NCI-H2029 (cell line): Measurements from ENCODE around the gene SORCS2.

Source experiments
- DNase-seq: peaks from one replicate; lab custom pipeline; 2025; lab: John Stamatoyannopoulos, UW

The SORCS2 gene

DNA sequence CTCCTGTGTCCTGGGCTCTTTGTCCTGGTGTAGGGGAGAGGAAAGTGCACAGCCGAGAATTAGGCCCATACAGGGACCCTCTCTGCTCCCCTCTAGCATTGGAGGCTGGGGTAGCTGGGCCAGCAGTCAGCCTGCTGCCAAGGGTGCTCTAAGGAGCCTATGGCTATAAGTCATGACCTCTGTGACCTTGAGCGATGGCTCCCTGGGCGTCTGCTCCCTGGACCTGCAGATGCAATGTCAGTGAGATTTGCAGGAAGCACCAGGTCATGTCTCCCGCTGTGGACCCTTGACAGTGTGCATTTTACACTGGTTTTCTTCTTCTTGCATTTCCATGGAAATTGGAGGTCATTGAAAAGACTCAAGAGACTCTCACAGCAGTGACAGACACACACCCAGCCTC, 476.5 kb downstream of the SORCS2 start:
- no peak for DNase-seq

DNA sequence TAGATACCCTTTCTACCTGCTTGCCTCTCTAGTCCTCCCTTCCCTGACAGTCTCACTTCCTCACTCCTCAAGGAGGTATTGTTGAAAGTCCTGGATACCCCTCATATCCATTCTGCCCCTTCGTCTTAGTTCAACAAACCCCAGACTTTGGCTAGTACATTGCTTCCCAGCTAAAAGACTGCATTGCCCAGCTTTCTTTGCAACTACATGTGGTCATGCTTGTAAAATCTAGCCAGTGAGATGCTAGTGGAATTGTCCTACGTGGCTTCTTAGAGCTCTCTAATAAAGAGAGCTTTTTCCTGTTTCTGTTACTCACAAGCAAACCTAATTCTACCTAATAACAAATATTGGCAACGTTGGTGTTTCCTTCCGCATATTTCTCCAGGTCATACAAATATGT, 480.3 kb downstream of the SORCS2 start:
- no peak for DNase-seq

DNA sequence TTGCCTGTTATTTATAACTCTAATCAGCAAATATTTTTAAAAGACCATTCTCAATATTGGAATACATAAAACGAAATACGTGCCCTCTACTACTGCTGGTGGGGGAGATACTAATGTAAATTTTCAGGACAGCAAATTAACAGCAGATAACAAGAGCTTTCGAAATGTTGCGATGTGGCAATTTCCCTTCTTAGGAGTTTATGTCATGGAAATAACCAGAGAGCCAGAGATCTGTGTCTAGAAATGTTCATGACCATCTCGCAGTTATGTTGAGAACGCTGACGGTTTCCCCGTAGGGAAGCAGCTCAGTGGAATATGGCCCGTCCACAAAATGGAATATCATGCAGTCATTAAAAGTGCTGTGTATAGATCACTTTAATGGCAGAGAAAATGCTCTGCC, 480.8 kb downstream of the SORCS2 start:
- DNase-seq, result no peak

DNA sequence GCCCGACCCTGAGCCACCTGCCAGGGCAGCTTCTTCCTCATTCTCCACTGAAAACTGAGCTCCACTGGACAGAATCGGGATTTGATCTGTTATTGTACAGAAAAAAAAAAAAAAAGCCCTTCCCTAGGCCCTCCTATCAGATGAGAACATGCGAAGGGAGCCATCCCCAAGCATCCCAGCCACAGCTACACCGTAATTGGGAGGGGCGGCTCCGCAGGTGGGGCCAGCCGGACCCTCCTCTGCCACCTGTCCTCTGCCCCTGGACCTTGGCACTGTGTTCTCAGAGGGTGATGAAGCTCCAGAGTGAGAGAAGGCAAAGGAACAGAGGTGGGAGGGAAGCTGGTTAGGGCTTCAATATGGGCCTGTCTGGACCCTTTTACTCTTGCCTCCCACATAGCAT, 482.4 kb downstream of the SORCS2 start:
- no peak for DNase-seq

- DNase-seq, result no peak
Observed at GRCh38 chr4:7675136-7675535, 482.8 kb downstream of the SORCS2 start.

GRCh38 chr4:7675612-7676320, 483.4 kb downstream of the SORCS2 start:
- no peak for DNase-seq

GRCh38 chr4:7676398-7676922, 484.1 kb downstream of the SORCS2 start:
- DNase-seq, result no peak

- no peak for DNase-seq
Observed at GRCh38 chr4:7677086-7677485, 484.7 kb downstream of the SORCS2 start.

GRCh38 chr4:7677799-7678301, 485.5 kb downstream of the SORCS2 start:
- no peak for DNase-seq

- DNase-seq, result no peak
Observed at GRCh38 chr4:7678318-7678852, 486.0 kb downstream of the SORCS2 start.

- peak; percentile 28 for DNase-seq
Observed at GRCh38 chr4:7679406-7680040, 487.2 kb downstream of the SORCS2 start.

DNA sequence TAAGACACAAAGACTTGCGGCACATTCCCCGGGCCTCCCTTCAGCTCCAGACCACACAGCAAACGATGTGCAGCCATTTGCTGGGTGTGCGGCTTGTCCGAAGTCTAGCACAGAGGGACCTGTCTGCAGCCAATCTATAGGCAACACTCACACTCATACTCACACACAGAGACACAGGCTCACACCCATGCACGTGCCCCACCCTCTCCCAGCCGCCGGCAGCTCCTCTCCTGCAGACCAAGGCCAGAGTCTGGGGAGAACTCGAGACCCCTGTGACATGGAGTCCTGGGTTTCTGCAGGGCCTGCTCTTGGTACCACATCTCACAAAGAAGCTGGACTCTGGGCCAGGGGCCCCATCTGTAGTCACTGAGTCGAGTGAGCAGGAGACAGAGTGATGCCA, 487.8 kb downstream of the SORCS2 start:
- DNase-seq, result no peak

DNA sequence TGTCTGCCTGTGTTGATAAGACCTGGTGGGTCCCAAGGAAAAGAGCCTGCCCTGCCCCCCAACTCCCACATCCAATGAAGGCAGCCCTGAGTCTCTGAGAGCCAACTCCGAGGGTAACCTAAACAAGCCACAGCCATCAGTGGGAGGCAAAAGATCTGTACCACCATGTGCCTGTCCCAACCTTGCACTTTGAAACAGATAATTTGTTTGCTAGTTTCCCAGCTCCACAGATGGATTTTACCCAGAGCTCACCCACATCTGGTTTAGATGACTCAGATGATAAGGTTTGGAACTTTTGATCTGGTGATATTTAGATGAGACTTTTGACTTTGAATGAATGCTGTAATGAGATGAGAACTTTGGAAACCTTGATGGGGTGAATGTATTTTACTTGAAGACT, 488.4 kb downstream of the SORCS2 start:
- DNase-seq, result no peak

DNA sequence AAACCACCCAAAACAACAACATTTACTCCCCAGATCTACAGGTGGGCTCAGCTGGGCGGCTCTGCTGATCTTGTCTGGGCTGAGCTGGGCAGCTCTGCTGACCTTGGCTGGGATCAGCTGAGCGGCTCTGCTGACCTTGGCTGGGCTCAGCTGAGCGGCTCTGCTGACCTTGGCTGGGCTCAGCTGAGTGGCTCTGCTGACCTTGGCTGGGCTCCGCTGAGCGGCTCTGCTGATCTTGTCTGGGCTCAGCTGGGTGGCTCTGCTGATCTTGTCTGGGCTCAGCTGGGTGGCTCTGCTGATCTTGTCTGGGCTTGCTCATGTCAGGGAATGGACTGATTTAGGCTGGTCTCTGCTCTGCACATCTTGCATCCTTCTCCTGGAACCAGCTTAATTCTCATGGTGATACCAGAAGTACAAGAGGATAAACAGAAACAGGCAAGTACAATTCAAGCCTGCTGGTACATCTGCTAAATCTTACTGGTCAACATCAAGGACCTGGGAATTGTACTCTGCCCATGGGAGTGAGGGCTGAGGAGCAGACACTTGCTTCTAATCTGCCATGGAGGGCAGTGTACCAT, 490.9 kb downstream of the SORCS2 start:
- no peak for DNase-seq

DNA sequence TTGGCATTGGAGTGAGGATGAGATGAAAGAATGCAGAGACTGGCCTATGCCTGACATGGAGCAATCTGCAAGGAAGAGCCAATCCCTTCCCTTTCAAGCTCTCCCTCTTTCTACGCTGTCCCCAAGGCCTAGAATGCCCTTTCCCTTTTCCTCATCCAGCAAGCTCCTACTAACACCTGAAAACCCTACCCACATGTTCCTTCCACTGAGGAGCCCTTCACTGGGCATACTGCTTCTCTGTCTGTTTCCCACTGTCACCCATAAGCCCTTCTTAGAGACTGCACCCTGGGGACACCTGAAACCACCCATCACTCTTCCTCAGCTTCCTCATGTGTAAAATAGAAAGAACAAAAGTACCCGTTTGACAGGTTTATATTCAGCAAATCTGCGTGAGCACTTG, 492.0 kb downstream of the SORCS2 start:
- DNase-seq, result no peak

DNA sequence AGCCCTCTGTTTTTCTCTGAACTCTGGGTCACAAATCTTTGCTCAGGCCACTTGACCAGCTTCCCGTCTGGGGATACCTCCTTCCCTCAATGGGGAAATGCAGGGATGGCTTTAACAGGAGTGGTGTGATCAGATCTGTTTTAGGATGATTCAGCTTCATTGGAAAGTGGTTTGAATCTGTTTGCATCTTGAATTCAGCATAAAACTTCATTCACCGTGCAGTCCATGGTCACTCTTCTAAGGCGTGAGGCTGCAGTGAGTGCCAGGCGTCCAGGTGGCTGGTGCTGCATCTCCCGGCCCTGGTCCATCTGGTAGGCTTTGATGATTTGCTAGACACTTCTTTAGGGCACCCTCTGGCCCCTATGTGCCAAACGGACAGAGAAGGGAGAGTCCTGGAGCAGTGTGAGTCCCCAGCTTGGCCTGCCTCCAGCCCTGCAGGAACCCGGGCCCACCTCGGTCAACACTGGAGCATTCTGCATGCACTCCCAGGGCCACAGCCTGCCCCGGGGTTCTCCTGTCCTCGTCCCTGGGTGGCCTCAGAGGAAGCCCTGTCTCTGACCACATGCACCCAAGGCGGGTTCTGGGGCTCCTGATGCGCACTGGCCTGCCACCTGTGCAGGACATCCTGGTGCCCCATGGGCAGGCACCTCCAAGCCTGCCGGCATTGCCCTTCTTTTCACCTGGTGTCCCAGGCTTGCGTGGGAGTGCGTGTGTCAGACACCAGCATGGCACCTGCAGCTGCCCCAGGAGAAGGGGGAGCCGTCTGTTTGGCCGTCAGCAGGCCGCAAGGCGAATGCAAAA, 493.9 kb downstream of the SORCS2 start:
- DNase-seq, result no peak

- no peak for DNase-seq
Observed at GRCh38 chr4:7687006-7687405, 494.7 kb downstream of the SORCS2 start.

DNA sequence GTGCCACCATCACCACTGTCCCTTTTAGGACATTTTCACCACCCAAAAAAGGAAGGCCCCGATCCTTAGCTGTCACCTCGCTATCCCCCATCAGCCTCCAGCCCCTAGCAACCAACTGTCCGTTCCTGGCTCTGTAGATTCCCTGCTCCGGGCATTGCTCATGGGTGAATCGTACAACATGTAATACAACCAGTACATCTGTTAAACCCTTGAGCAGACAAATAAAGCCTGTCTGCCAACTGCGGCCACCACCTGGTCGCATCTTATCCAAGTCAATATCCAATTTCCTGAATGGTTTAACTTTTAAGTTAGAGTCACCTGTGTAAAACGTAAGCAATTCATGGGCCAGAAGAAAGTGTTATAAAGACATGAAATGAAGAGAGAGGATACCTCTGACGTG, 495.5 kb downstream of the SORCS2 start:
- DNase-seq, result no peak

DNA sequence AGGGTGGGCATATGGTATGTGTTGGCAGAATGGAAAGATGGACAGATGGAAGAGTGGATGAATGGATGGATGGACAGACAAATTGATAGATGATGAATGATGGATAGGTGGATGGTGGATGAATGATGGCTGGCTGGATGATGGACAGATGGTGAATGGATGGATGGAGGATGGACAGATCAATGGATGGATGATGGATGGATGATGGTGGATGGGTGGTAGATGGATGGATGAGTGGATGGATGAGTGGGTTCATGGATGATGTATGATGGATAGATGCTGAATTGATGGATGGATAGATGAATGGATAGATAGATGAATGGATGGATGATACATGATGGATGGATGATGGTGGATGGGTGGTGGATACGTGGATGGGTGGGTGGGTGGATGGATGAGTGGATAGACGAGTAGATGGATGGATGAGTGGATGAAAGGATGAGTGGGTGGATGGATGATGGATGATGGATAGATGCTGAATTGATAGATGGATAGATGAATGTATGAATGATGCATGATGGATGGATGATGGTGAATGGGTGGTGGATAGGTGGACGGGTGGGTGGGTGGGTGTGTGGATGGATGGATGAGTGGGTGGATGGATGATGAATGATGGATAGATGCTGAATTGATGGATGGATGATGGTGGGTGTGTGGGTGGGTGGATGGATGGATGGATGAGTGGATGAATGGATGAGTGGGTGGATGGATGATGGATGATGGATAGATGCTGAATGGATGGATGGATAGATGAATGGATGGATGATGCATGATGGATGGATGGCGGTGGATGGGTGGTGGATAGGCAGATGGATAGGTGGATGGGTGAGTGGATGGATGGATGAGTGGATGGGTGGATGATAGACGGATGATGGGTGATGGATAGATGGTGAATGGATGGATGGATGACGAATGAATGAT, 497.7 kb downstream of the SORCS2 start:
- no peak for DNase-seq

DNA sequence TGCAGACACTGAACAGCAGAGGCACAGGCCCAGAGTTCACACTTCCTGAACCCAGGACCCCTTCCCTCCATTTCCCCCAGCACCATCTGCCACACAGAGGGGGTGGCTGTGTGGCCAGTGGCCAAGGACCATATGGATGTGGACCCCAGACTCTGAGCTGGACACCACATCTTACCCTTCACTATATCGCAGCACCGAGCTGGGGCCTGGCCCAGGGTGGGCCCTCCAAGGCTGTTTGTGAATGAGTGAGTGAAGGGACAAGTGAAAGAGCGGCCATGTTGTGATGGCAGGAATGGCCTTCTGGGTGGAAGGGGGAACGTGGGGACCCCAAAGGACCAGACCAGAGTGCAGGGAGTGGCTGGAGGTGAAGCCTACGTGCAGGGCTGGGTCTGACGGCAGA, 498.7 kb downstream of the SORCS2 start:
- DNase-seq, result no peak

DNA sequence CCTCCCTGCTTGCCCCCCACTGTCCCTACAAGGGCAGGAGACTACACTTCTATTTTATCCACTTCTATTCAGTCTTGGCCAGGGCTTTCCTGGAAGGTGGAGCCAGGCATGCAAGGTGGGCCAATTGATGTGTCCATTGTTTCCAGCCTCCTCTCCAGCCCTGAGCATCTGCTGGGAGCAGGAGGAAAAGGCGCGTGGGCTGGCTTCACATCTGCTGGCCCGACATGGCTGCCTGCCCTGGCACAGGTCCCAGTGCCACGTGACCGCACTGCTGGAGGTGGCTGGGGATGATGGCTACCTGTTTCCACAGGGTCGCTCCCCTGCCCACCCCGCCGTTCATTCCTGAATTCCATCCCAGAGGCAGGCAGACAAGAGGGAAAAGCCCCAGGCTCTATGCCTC, 499.6 kb downstream of the SORCS2 start:
- DNase-seq, result peak; percentile 80
